ENCODE results near the gene TMPRSS4.
"Not testable (repeated sequence)": the region's sequence is repeated elsewhere in the genome, so short reads cannot be mapped to it uniquely, and the experiment has no call there.

TMPRSS4 gene

DNA sequence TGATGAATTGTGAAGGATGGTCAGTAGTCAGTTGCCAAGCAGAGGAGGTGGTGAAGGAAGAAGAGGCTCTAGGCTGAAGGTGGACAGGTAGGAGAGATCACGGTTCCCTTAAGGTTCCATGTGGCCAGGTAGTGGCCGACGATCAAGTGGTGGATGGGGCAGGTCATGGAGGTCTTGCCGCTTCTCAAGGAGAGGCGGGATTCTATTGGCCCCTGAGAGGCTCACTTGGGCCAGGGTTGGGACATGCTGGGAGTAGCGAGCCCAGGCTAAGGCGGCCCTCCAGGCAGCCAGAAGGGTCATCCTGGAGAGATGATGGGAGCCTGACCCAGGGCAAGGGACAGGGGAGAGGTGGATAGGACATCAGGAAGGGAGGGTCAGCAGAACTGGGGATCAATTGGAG is 20.9 kb upstream of the TMPRSS4 start:
- DNase-seq (ENCODE audit: extremely low read depth in 1 of 2, low read depth in 1 of 2), result no peak

GRCh38 chr11:118056806-118057205 is 20.1 kb upstream of the TMPRSS4 start:
- no peak for DNase-seq (ENCODE audit: extremely low read depth in 1 of 2, low read depth in 1 of 2)

DNA sequence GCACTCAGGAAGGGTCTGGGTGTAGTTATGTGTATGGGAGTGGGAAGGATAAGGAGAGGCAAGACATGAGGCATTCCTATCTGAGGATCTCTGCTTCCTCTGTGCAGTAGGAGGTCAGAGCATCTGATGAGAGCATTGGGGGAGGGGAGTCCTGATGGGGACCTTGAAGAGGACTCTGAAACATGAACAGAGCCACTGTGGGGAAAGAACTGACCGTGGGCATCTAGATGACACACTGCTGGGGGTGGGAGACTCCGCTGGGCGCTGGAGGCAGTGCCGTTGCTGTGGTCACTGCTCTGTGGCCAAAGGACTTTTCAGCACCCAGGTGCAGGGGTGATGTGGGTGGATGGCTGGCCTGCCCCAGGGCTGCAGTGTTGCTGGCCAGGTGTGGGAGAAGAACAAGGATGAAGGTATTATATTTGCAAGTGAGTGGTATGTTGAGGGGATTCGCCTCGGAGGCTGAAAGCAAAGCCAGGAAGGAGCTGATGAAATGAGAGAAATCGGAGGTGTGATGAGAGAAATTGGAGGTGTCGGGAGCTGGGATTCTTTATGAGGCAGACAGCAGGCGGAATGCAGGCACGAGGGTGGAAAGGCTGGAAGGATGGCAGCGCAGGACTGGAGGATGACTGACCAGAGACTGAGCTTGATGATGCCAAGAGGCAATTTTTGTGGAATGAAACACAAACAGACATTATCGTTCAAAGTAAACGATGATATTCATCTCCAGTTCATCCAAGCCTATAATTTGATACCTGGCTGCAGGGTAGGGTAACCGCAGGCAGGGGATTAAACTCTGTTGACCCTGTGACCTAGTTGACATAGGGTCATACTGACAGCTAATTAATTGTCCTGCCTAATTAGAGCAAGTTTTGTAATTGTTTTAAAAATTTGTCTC is 19.4 kb upstream of the TMPRSS4 start:
- no peak for DNase-seq (ENCODE audit: extremely low read depth in 1 of 2, low read depth in 1 of 2)

DNA sequence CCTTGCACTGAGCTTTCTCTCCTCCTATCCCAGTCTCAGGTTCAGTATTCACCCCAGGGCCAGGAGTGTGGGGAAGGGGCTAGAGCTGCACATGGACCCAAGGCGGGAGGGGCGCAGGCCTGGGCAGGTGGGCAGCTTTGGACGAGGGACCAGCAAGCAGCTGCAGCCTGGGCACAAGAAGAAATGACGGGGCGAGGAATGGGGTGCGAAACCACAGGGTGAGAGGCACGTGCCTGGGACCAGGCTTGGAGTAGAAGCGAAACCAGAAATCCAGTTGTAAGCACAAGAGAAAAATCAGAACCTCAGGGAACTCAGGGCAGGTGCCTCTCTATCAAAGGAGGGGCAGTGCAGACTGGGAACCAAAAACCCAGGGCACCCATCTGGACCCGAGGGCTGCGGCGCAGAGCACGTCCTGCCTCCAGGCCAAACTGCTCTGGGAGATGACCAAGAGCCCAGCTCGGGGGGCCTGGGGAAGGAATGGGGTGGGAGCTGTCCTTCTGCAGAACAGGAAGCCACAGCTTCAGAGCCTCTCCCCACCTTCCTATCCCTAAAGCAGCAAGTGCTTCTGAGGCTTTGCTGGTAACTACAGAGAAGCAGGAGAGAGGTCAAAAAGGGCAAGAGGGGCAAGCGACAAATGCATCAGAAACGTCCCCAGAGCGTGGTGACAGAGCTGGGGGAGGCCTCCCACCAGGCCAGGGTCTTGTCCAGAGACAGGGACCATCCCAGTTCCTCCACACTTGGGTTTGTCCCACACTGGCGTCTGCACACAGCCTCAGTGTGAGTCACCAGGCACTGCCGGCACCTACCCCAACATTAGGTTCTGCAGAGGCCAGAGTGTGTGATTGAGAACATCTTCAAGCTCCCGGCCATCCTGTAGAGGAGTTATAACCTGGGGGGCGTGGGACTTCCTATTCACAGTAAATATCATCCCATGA is 18.3 kb upstream of the TMPRSS4 start:
- DNase-seq (ENCODE audit: extremely low read depth in 1 of 2, low read depth in 1 of 2), result no peak

DNA sequence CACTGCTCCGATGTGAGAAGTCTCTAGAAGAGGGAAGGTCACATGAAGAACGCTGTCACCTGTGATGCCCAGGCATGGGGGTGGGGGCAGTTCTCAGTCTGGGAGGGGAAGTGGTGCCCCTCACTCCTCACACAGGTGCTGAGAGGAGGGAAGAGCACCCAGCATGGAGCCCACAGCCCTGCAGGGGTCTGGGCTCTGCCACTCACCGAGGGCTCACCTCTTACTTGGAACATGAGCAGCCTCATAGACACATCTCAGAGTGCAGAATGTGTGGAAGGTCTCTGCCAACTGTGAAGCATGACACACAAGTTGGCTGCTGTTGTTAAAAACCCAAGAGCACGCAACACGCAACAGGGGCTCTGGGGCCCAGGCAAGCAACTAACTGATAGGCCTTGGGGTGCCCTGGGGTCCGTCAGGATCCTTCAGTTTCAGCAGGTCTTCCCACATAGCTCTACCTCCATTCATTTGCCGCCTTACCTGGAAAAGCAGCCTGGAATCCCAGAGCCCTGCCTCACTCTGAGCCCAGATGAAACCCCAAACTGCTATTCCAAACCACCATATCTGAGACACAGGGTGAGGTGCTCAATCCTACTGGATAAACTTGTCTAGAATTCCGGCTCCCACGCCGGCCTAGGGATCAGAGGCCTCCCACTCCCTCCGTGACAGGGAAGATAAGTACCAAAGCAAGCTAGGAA is 17.5 kb upstream of the TMPRSS4 start:
- no peak for DNase-seq (ENCODE audit: extremely low read depth in 1 of 2, low read depth in 1 of 2)

- DNase-seq (ENCODE audit: extremely low read depth in 1 of 2, low read depth in 1 of 2), result no peak
Measured at GRCh38 chr11:118060081-118060661, 16.7 kb upstream of the TMPRSS4 start.

GRCh38 chr11:118060869-118061268 is 16.0 kb upstream of the TMPRSS4 start:
- DNase-seq (ENCODE audit: extremely low read depth in 1 of 2, low read depth in 1 of 2), result no peak

DNA sequence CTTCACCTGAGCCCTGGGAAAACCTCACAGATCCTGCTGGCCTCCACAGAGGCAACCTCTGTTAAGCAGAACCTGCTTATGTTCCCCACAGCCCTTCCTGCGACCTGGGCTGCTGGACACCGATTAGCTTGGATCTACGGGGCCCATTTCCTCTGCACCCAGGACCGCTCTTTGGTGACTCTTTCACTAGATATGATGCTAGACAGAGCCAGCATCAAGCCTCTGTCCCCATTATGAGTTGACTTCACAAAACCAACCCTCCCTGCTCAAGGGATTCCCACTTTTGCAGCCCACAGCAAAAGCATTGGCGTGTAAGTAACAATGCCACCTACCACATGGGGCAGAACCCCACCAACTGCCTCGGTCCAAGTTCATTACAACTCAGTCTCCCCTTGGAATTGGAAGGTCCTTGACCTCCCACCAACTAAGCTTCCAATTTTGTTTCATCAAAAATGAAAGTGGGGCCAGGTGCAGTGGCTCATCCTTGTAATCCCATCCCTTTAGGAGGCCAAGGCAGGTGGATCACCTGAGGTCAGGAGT is 15.2 kb upstream of the TMPRSS4 start:
- DNase-seq (ENCODE audit: extremely low read depth in 1 of 2, low read depth in 1 of 2), result no peak

- DNase-seq (ENCODE audit: extremely low read depth in 1 of 2, low read depth in 1 of 2), result not testable (repeated sequence)
Measured at GRCh38 chr11:118062181-118062580, 14.7 kb upstream of the TMPRSS4 start.

DNA sequence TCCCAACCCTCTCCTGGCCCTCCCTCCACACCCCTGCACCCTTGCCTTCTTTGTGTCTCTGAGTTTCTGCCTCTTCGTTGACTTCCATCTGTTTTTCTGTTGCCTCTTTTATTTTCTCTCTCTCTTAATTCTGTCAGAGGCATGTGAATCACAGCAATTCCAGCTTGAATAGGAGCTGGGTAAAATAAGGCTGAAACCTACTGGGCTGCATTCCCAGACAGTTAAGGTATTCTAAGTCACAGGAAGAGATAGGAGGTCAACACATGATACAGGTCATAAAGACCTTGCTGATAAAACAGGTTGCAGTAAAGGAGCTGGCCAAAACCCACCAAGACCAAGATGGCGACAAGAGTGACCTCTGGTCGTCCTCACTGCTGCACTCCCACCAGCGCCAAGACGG is 14.2 kb upstream of the TMPRSS4 start:
- not testable (repeated sequence) for DNase-seq (ENCODE audit: extremely low read depth in 1 of 2, low read depth in 1 of 2)

- no peak for DNase-seq (ENCODE audit: extremely low read depth in 1 of 2, low read depth in 1 of 2)
Measured at GRCh38 chr11:118064956-118065355, 11.9 kb upstream of the TMPRSS4 start.

GRCh38 chr11:118065384-118065783 is 11.5 kb upstream of the TMPRSS4 start:
- no peak for DNase-seq (ENCODE audit: extremely low read depth in 1 of 2, low read depth in 1 of 2)

DNA sequence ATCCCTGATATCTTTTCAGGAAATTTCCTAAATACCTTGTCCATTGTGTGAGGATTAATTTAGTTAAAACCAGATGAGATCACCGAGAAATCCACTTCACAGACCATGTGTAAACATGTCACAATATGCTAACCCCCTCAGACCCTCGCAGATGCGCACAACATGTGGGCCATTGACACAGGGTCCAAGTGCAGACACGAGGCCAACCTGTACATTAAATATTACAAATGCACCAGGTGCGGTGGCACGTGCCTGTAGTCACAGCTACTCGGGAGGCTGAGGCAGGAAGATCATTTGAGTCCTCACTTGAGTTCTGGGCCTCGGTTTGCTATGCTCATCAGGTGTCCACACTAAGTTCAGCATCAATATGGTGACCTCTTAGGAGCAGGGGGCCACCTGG is 9.9 kb upstream of the TMPRSS4 start:
- no peak for DNase-seq (ENCODE audit: extremely low read depth in 1 of 2, low read depth in 1 of 2)

- DNase-seq (ENCODE audit: extremely low read depth in 1 of 2, low read depth in 1 of 2), result no peak
Measured at GRCh38 chr11:118068206-118068944, 8.5 kb upstream of the TMPRSS4 start.

DNA sequence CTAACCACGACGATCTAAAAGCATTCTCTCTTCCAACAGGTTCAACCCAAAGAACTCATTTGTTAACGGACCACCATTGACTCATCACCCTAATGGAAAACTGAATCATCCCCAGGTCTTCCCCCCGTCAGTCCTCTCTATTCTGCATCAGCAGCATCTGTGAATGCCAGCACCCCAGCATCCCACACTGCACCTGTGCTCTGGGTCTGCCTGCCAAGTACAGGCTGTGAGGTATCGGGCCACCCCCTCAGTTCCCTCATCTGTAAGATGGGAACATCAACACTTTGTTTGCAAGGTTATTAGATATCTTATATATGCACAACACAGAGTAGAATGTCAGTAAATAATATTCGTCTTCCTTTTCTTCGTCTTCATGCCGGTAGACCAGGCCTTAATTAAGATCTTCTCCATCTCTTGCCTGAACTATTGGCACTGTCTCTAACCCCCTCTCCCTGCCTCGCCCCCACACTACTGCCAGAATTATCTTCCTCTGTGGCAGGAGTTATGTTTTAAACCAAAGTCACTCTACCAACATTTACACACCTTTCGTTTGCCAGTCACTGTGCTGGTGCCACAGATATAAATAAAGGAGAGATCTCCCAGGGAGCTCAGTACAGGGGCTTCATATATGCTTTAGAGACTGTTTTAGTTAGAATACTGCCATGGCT is 7.8 kb upstream of the TMPRSS4 start:
- DNase-seq (ENCODE audit: extremely low read depth in 1 of 2, low read depth in 1 of 2), result no peak

- no peak for DNase-seq (ENCODE audit: extremely low read depth in 1 of 2, low read depth in 1 of 2)
Measured at GRCh38 chr11:118071416-118072030, 5.4 kb upstream of the TMPRSS4 start.

DNA sequence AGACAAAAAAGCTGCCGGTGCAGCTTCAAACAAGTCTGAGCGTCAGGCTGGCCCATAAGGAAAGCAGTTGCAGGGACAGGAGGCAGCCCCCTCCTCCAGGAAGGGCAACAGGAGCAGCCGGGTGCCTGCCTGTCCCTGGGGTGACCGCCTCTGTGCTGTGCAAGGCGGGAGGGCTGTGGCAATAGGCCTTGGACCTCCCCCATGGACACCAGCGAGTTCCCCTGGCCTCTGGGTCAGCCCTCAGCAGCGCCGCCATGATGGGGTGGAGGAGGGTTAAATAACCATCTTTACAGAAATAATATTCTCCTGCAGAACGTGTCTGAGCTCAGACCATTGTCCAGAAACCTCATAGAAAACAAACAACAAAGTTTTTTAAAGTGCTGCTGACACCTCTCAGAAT is 3.3 kb upstream of the TMPRSS4 start:
- DNase-seq (ENCODE audit: extremely low read depth in 1 of 2, low read depth in 1 of 2), result no peak

- DNase-seq (ENCODE audit: extremely low read depth in 1 of 2, low read depth in 1 of 2), result no peak
Measured at GRCh38 chr11:118074091-118074685, 2.7 kb upstream of the TMPRSS4 start.

Data from stimulated activated CD8-positive, alpha-beta memory T cell treated with anti-CD3 and anti-CD28 coated beads, Interleukin-7, amount 100 ng/mL, for 48 hours (primary cell).